Measurements from ENCODE around the gene EIF3D. TPM values are rescaled to one million over a fixed set of nuclear protein-coding genes. Genes with fewer than 3 reads are reported as not detected.
"Not testable (repeated sequence)": the region's sequence is repeated elsewhere in the genome, so short reads cannot be mapped to it uniquely, and the experiment has no call there.

Gene EIF3D
- total RNA-seq, 2 donors from 2014 or later: 74.8 to 96.3 TPM

DNA sequence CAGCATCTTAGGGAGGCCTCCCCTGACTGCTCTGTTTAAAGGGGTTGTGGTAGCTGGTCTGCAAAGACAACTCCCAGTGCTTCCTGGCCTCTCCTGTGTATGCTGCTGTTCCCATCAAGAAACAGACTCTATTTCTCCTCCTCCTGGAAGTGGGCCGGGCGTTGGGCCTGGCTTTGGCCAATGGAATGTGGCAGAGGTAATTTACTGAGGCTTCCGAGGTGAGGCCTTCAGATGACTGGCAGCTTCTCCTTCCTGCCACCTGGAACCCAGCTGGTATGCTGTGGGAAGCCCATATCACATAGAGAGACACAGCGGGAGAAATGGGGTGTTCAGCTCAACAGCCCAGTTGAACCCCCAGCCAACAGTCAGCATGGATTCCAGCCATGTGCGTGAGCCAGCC, 25.1 kb upstream of the EIF3D start:
- no peak for DNase-seq
- intact Hi-C loops (cut with DNase I): no loop called here
- no peak for ATAC-seq

DNA sequence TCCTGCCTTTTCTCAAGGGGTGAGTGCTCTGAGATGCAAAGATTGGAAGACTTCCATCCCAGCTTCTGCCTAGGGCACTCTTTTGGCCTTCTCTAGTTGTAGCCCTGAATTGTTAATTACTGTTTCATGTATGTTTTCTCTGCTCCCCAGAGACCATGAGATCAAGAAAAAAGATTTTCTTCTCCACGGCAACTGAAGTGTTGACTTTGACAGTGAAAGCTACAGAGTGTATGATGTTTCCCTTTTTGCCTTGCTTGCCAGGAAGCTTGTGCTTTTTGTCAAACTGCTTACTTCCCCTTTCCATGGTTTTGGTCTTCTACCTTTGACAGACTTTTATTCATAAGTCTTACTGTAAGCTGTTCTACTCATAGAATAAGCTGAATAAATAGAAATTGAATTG, 23.3 kb upstream of the EIF3D start:
- no peak for ATAC-seq
- DNase-seq: no peak
- intact Hi-C loops (cut with DNase I): loop anchor here in 1 of 2 donors (2.0 kb wide), 1 partner anchor 73 kb away; no protein-coding TSS in a partner anchor

DNA sequence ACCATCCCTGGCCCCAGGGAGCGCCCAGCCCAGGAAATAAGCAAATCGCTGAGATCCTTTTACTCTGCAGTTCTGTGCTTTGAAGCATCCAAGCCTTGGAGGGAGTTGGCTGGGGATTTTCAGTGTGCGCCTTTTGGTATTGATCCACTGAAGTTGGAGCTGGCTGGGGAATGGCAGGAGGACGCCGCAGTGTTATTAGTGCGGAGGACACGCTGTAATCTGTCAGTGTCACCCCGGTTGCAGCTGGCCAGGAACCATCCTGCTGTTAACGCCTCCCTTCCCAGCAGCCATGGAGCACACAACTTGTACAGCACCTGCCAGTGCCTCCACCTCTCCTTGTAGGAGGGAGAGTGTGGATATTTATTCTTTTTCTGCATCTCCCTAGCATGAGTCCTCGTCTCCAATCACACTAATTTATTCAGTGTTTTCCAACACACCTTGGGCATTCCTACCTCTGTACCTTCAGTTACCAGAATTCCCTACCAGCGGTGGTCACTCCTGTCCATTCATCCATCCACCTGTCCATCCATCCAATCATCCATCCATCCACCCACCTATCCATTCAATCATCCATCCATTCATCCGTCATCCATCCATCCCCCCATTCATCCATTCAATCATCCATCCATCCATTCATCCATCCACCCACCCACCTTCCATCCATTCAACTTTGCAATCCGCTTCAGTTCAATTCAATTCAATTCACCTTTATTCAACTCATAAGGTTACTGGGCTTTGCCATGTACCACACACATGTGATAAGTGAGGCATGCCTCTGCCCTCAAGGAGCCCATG, 21.9 kb upstream of the EIF3D start:
- no peak for ATAC-seq
- DNase-seq: no peak
- intact Hi-C loops (cut with DNase I): no loop called here

DNA sequence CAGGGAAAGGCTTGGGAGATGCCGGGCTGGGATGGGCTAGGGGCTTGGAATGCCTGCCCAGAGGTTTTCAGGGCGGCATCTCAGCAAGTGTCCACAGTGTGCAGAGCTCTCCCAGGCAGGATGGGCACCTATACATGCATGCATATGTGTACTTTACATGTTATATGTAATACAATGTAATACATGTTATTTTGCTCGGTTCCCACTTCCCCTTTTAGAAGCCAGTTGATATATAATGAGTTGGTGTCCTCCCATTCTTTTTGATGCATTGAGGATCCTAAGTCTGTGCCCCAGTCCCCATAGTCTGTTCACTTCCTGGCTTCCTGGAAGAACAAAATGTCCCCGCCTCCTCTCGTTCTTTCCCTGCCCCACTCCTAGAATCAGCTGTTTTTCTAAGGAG, 20.1 kb upstream of the EIF3D start:
- intact Hi-C loops (cut with DNase I): loop anchor here in 1 of 2 donors (10.0 kb wide), 1 partner anchor 226 kb away; the partner anchor contains the start of gene IFT27
- no peak for DNase-seq
- ATAC-seq: no peak

DNA sequence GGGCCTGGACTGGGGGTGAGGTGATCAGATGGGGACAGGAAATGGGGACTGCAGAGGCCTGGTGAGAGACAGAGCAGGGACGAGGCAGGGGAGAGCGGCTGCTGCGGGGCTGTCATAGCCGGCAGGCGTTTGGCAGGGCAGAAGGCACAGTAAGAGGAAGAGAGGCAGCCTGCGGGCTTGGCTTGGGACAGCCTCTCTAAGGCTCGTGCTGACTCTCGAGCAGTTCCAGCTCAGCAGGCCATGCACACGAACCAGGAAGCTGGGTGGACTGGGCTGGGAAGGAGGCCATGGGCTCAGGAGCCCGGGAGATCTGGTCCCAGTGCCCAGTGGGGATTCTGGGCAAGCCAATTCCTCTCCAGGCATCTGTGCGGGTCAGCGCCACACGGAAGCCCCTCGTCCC, 19.6 kb upstream of the EIF3D start:
- DNase-seq: no peak
- ATAC-seq: peak in 1 of 2 donors; percentile 31
- intact Hi-C loops (cut with DNase I): loop anchor here in 1 of 2 donors (10.0 kb wide), 1 partner anchor 226 kb away; the partner anchor contains the start of gene IFT27

- intact Hi-C loops (cut with DNase I): loop anchor here in 1 of 2 donors (2.0 to 10.0 kb wide), 2 partner anchors 228 to 310 kb away; partner anchors contain the start of gene IFT27
- ATAC-seq (no peak), DNase-seq (no peak)
Observed at GRCh38 chr22:36546932-36547331, 18.0 kb upstream of the EIF3D start.

DNA sequence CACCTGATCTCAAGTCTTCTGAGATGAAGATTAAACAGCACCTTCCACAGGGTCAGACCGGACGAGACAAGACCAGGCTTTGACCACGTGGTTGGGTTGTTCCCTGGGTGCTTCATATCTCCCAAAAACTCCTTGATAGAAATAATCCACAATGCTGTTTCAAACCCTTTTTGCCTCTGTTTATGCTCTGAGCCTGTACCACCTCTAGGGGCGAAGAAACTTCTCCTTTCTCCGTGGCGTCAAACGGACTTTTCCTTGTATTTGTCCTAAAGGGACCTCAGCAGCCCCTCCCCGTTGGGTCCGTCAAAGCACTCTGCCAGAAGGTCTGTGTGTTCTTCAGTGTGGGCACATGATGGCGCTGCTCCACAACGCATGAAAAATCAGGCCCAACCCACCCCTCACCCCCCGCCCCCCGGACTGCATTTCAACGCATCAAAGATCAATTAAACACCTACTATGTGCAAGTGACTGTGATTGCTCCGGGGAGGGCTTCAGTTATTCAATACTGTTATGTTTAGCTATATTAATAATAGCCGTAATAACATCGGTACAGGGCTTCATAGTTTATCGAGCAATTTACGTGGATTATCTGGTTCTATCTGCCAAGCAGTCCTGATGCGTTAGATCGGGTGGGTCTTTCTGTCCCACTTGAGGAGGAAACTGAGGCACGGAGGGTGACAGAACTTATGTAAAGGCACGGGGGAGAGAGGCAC, 17.3 kb upstream of the EIF3D start:
- ATAC-seq (peak; percentile 63), DNase-seq (peak; percentile 39)
- intact Hi-C loops (cut with DNase I): loop anchor here in 1 of 2 donors (2.0 to 10.0 kb wide), 2 partner anchors 229 to 311 kb away; partner anchors contain the start of gene IFT27

DNA sequence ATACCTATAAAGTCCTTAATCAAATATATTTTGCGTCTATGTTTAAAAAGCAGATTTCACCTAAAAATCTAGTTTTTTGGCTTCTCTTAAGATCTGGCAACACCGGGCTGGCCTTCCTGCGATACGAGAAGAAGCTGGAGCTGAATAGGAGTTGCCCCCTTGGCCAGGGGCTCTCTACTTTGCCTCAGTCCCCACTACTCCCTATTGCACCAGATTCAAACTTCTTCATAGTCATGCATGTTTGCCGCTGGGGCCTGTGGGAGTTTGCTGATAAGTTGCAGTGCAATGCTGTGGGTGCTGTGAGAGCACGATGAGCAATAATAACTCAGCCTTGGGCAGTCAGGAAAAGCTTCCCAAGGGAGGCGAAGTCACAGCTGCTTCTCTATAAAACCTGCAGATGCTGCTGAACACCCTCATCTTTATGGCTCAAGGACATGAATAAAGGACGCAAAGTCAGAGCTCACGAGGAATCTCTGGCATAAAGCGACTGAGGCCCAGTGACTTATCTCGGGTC, 15.2 kb upstream of the EIF3D start:
- ATAC-seq: no peak
- intact Hi-C loops (cut with DNase I): loop anchor here in 1 of 2 donors (10.0 kb wide), 1 partner anchor 231 kb away; the partner anchor contains the start of gene IFT27
- DNase-seq: no peak

GRCh38 chr22:36541831-36542411, 13.0 kb upstream of the EIF3D start:
- intact Hi-C loops (cut with DNase I): loop anchor here in 1 of 2 donors (10.0 kb wide), 1 partner anchor 233 kb away; the partner anchor contains the start of gene IFT27
- peak in 1 of 2 donors; percentile 78 for ATAC-seq
- DNase-seq: no peak

DNA sequence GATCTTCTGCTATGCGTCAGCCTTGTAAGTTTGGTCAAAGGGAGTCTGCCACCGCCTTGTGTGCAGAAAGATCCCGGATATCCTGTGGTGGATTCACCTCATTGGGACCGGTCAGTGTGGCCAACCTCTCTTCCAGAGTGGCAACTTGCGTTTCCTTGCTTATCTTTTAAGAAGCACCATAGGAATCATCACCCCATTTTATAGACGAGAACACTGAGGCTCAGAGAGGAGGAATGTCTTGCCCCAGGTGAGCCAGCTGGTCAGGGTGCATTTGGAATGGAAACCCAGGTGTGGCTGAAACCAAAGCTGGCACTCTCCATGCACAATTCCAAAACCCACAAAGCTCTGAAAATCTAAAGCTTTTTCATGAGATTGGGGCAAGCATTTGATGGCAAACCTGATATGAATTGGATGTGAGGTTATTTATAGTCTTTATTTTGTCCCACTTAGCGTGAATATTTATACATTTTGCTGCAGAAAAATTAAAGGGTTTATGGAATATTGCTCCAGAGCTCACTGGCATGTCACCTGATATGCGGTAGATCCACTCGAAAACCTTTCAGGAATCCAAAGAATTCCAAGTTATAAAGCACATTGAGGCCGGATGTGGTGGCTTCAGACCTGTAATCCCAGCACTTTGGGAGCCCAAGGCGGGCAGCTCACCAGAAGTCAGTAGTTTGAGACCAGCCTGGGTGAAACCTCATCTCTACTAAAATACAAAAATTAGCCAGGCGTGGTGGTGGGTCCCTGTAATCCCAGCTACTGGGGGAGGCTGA, 12.1 kb upstream of the EIF3D start:
- intact Hi-C loops (cut with DNase I): loop anchor here in 1 of 2 donors (10.0 kb wide), 1 partner anchor 234 kb away; the partner anchor contains the start of gene IFT27
- ATAC-seq: no peak
- no peak for DNase-seq

GRCh38 chr22:36538529-36538928, 9.6 kb upstream of the EIF3D start:
- no peak for DNase-seq
- no peak for ATAC-seq
- intact Hi-C loops (cut with DNase I): no loop called here

DNA sequence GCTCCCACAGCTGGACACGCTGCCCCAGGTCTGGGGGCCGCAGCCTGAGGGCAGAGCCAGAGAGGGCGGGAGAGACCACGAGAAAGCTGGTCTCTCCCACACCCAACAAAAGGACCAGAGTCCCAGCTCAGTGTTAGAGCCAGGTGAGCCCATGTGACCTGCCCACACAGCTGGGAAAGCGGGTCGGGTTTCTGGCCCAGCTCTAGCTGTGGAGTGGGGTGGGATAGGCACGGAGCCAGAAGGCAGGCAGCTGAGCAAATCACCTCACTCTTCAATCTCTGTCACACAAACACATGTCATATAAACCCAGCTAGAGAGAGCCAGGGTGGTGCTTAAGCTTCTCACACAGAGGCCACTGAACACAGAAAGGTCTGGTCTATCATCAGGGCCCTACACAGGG, 7.8 kb upstream of the EIF3D start:
- ATAC-seq: no peak
- no peak for DNase-seq
- intact Hi-C loops (cut with DNase I): no loop called here

DNA sequence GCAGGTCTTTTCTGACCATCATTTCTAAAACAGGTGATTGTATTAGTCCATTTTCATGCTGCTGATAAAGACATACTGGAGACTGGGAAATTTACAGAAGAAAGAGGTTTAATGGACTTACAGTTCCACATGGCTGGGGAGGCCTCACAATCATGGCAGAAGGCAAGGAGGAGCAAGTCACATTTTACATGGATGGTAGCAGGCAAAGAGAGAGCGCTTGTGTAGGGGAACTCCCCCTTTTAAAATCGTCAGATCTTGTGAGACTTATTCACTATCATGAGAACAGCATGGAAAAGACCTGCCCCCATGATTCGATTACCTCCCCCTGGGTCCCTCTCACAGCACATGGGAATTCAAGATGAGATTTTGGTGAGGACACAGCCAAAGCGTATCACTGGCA, 4.4 kb upstream of the EIF3D start:
- intact Hi-C loops (cut with DNase I); DNase-seq; ATAC-seq: not testable (repeated sequence)

GRCh38 chr22:36532466-36532865, 3.5 kb upstream of the EIF3D start:
- DNase-seq: no peak
- ATAC-seq: no peak
- intact Hi-C loops (cut with DNase I): no loop called here

DNA sequence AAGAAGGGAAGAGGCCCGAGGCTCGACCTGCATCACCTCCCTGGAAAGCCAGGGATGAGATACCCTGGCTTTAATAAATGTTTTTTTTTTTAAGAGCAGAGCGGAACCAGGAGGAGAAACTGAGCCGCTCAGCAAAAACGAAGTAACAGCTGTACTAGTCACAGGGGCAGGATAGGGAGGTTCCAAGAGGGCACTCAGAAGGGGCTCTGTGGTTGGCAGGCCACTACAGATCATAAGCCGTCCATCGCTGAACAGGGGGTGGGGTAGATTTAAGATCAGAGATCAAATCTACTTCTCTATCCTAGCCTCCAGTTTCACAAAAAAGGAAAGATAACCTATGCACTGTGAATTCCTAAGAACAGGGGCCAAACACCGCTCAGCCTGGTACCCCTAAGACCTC, 625 bp downstream of the EIF3D start:
- DNase-seq (no peak), ATAC-seq (peak; percentile 7 to 23)
- intact Hi-C loops (cut with DNase I): no loop called here

DNA sequence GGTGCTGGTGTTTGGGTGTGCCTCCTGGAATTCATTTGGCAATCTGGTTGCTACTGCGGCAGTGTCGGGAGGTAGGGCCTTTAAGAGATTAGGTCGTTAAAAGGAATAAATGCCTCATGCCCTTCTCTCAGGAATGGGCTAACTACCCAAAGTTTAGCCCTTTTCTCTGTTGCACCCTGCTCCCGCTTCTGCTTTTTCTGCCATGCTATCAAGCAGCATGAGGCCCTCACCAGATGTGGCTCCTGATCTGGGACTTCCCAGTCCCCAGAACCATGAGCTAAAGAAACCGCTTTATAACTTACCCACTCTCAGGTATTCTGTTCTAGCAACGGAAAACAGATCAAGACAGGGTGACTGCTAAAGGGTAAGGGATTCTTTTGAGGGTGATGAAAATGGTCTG, 6.3 kb downstream of the EIF3D start:
- no peak for ATAC-seq
- no peak for DNase-seq
- intact Hi-C loops (cut with DNase I): no loop called here

DNA sequence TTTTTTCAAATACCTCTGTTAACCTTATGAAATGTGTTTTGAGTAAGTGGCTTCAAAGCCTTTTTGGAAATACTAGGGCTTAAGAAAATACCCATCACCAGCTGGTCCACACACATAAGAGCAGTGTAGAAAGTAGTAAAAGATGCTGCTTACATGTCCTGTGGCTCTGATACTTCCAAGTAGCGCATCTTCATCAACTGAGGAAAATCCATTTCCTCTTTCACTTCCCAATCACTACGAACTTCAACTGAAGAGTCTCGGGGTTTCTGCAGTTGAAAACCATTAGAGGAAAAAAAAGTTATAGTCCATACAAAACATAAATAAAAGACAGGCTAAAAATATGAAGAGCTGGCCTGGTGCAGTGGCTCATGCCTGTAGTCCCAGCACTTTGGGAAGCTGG, 8.5 kb downstream of the EIF3D start:
- DNase-seq (no peak), ATAC-seq (no peak)
- intact Hi-C loops (cut with DNase I): no loop called here

DNA sequence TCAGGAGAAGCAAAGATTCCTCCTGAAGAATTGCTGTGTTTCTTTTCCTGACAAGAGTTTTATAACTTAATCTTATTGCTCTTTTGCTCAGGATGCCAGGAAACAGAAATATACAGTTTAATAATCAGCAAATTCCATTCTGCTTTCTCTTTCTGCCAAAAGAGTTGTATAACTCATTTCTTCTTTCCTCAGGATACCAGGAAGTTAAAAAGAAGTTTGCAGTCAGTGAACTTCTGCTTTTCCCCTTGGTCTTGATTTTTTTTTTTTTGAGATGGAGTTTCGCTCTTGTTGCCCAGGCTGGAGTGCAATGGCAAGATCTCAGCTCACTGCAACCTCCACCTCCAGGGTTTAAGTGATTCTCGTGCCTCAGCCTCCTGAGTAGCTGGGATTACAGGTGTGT, 9.1 kb downstream of the EIF3D start:
- ATAC-seq; intact Hi-C loops (cut with DNase I); DNase-seq: not testable (repeated sequence)

- intact Hi-C loops (cut with DNase I): no loop called here
- DNase-seq (no peak), ATAC-seq (no peak)
Observed at GRCh38 chr22:36514766-36515165, 14.2 kb downstream of the EIF3D start.

Measured in left cardiac atrium (tissue), 4 donors.